K562 (cell line): ENCODE results near the gene PCAT6. TPM values are rescaled to one million over a fixed set of nuclear protein-coding genes. Genes with fewer than 3 reads are reported as not detected.

Experiments used
- CBFA2T3 ChIP-seq: fragments of 450-650 bp; IDR thresholded peaks from 2 replicates; pipeline ENCODE4 v1.6.1; 2017
- CREM ChIP-seq: IDR thresholded peaks from 2 replicates; pipeline ENCODE4 v1.6.1; 2014; ENCODE audit warnings: antibody characterized with exemption, low read depth
- EP300 ChIP-seq: IDR thresholded peaks from 2 replicates; pipeline ENCODE4 v1.6.1; 2012; ENCODE audit warnings: low read length, improper control_type of control experiment
- FOXA3 ChIP-seq, 2 experiments: fragments of 450-650 bp in 1 of 2; sonication (generic) in 1 of 2; formaldehyde crosslinking; IDR thresholded peaks in 1 of 2; conservative IDR thresholded peaks in 1 of 2; 2 replicates each; pipeline versions ENCODE4 v1.4.0 to v1.8.0; 2020 to 2022; ENCODE audit warnings: mild to moderate bottlenecking in 2 of 2, missing genetic modification reagents in 1 of 2
- FOXK1 ChIP-seq: sonication (generic); formaldehyde crosslinking; IDR thresholded peaks from 2 replicates; pipeline ENCODE4 v1.8.0; 2022; ENCODE audit warnings: missing genetic modification reagents, mild to moderate bottlenecking, borderline replicate concordance
- GABPB1 ChIP-seq: sonication (generic); formaldehyde crosslinking; IDR thresholded peaks from 2 replicates; pipeline ENCODE4 v1.8.0; 2022; ENCODE audit warnings: mild to moderate bottlenecking, missing genetic modification reagents
- GMEB1 ChIP-seq: fragments of 250-450 bp; sonication (Bioruptor Pico); IDR thresholded peaks from 2 replicates; pipeline ENCODE4 v1.4.0; 2020; ENCODE audit warnings: mild to moderate bottlenecking
- MAFF ChIP-seq: IDR thresholded peaks from 2 replicates; pipeline ENCODE4 v1.6.1; 2012; ENCODE audit warnings: low read length, improper control_type of control experiment
- MTA3 ChIP-seq: fragments of 450-650 bp; formaldehyde crosslinking; IDR thresholded peaks from 2 replicates; pipeline ENCODE4 v1.6.1; 2017; ENCODE audit warnings: mild to moderate bottlenecking, borderline replicate concordance
- MYC ChIP-seq, 2 experiments: fragments of 250-450 bp in 1 of 2; sonication (Bioruptor Pico) in 1 of 2; IDR thresholded peaks; 2 replicates each; pipeline versions ENCODE4 v1.5.1 to v1.6.1; 2012 to 2021; ENCODE audit warnings: low read depth in 2 of 2, borderline replicate concordance in 1 of 2, improper control_type of control experiment in 1 of 2, low read length in 1 of 2, mild to moderate bottlenecking in 1 of 2, moderate library complexity in 1 of 2
- MYNN ChIP-seq, 2 experiments: sonication (generic); formaldehyde crosslinking in 1 of 2; IDR thresholded peaks; 2 replicates each; pipeline versions ENCODE4 v1.5.0 to v1.6.1; 2016 to 2020; ENCODE audit warnings: antibody characterized with exemption in 1 of 2, missing genetic modification reagents in 1 of 2
- PHB ChIP-seq: fragments of 250-450 bp; sonication (Bioruptor Pico); IDR thresholded peaks from 2 replicates; pipeline ENCODE4 v1.5.0; 2021
- PHF20 ChIP-seq: fragments of 450-650 bp; IDR thresholded peaks from 2 replicates; pipeline ENCODE4 v1.6.1; 2018; ENCODE audit not compliant: partially characterized antibody
- RBFOX2 ChIP-seq: fragments of 200-400 bp; formaldehyde crosslinking; IDR thresholded peaks from 2 replicates; pipeline ENCODE4 v1.6.1; 2017; ENCODE audit warnings: low read depth, mild to moderate bottlenecking, low read length, moderate library complexity
- SAFB ChIP-seq: fragments of 200-400 bp; formaldehyde crosslinking; IDR thresholded peaks from 2 replicates; pipeline ENCODE4 v1.6.1; 2017; ENCODE audit warnings: low read depth, low read length, borderline replicate concordance
- SRSF1 ChIP-seq: fragments of 200-400 bp; formaldehyde crosslinking; IDR thresholded peaks from 2 replicates; pipeline ENCODE4 v1.6.1; 2017; ENCODE audit warnings: mild to moderate bottlenecking, low read depth, low read length, moderate library complexity
- TAF7 ChIP-seq: fragments of 450-650 bp; IDR thresholded peaks from 2 replicates; pipeline ENCODE4 v1.6.1; 2016; ENCODE audit warnings: missing genetic modification characterization, missing compliant biosample characterization
- TGIF2 ChIP-seq: sonication (generic); formaldehyde crosslinking; IDR thresholded peaks from 2 replicates; pipeline ENCODE4 v1.8.1; 2022; ENCODE audit warnings: mild to moderate bottlenecking, missing genetic modification reagents, moderate library complexity
- YBX1 ChIP-seq: fragments of 450-650 bp; IDR thresholded peaks from 2 replicates; pipeline ENCODE4 v1.7.1; 2016; ENCODE audit warnings: mild to moderate bottlenecking
- ZFX ChIP-seq: sonication (generic); formaldehyde crosslinking; IDR thresholded peaks from 2 replicates; pipeline ENCODE4 v1.8.0; 2022; ENCODE audit warnings: mild to moderate bottlenecking, missing genetic modification reagents, moderate library complexity
- ZNF143 ChIP-seq: sonication (generic); formaldehyde crosslinking; IDR thresholded peaks from 2 replicates; pipeline ENCODE4 v1.9.0; 2022; ENCODE audit warnings: mild to moderate bottlenecking, missing genetic modification reagents
- ZNF23 ChIP-seq: fragments of 250-450 bp; sonication (Bioruptor Pico); IDR thresholded peaks from 2 replicates; pipeline ENCODE4 v1.4.0; 2020; ENCODE audit warnings: mild to moderate bottlenecking
- polyA plus RNA-seq, 8 experiments: library from polyadenylated mRNA; depleted of rRNA in 4 of 8; stranded (reverse) in 5 of 8; unstranded in 3 of 8; fragments of >200 nt; fragmentation: Nextera tagmentation in 2 of 8; fragmentation: Illumina TruSeq in 1 of 8; extraction: Ambion mirVana in 2 of 8; extraction: Trizol in 1 of 8; gene quantifications; 2 replicates each; pipeline versions ENCODE4 v1.2.1 to v1.2.3, GENCODE V29; 2011 to 2014; ENCODE audit warnings: inconsistent platforms in 1 of 8, missing spikeins in 1 of 8
- total RNA-seq, 7 experiments: library from RNA; depleted of rRNA in 6 of 7; stranded (reverse); fragments of >200 nt in 6 of 7; fragmentation: Illumina TruSeq in 2 of 7; extraction: Trizol in 2 of 7; gene quantifications; 2 replicates each; pipeline versions ENCODE4 v1.2.1 to v1.2.3, GENCODE V29; 2011 to 2021; ENCODE audit warnings: low replicate concordance in 1 of 7
- TF ChIP-seq, protein P1 (sequence below): fragments of 250-450 bp; sonication (Bioruptor Pico); IDR thresholded peaks from 2 replicates; pipeline ENCODE4 v1.4.0; 2020
- TF ChIP-seq, protein P2 (sequence below): fragments of 450-650 bp; IDR thresholded peaks from 2 replicates; pipeline ENCODE4 v1.6.1; 2016; ENCODE audit warnings: borderline replicate concordance

PCAT6 gene
- total and polyA plus RNA-seq, 9 of the 15 experiments (the other 6 are each of a cell fraction or from before 2014, with no cell fraction given): 0.25 to 2.4 (median 0.54) TPM; not detected in 1

- TF ChIP-seq, protein P1, sequence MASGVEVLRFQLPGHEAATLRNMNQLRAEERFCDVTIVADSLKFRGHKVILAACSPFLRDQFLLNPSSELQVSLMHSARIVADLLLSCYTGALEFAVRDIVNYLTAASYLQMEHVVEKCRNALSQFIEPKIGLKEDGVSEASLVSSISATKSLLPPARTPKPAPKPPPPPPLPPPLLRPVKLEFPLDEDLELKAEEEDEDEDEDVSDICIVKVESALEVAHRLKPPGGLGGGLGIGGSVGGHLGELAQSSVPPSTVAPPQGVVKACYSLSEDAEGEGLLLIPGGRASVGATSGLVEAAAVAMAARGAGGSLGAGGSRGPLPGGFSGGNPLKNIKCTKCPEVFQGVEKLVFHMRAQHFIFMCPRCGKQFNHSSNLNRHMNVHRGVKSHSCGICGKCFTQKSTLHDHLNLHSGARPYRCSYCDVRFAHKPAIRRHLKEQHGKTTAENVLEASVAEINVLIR: peak; percentile 47; the same call in 1 of the 2 replicates
- TF ChIP-seq CBFA2T3: 0 out of 2 replicates have a peak, but pooled peaks have one; percentile 3
- TF ChIP-seq MYC (IDR thresholded peaks at IDR 0.05; ENCODE audit: low read depth, low read length): peak; percentile 80
- no peak for TF ChIP-seq MYC (CRISPR knock-in tag; IDR thresholded peaks at IDR 0.05; ENCODE audit: borderline replicate concordance, low read depth)
- peak; percentile 95 for TF ChIP-seq TGIF2 (CRISPR knock-in tag)
- 0 out of 2 replicates have a peak, but pooled peaks have one; percentile 60 for TF ChIP-seq SRSF1
- TF ChIP-seq FOXK1 (CRISPR knock-in tag): peak; percentile 33; the same call in 1 of the 2 replicates
- TF ChIP-seq FOXA3 (CRISPR knock-in tag; conservative IDR thresholded peaks at IDR 0.05 in 1 of 2, IDR thresholded peaks at IDR 0.05 in 1 of 2): peak in 1 of 2 experiments; percentile 57; a peak in 1 of 4 replicates
- peak; percentile 70 for TF ChIP-seq MTA3
- TF ChIP-seq ZNF143 (CRISPR knock-in tag): 0 out of 2 replicates have a peak, but pooled peaks have one; percentile 23
- no peak for TF ChIP-seq MAFF
- TF ChIP-seq RBFOX2: peak; percentile 92
- peak; percentile 25; the same call in 1 of the 2 replicates for TF ChIP-seq ZFX (CRISPR knock-in tag)
- 0 out of 2 replicates have a peak, but pooled peaks have one; percentile 74 for TF ChIP-seq PHB
- peak; percentile 88 for TF ChIP-seq CREM
- TF ChIP-seq PHF20: peak; percentile 56
- TF ChIP-seq YBX1: no peak
- peak; percentile 83 for TF ChIP-seq SAFB
- peak; percentile 66 for TF ChIP-seq TAF7
- peak; percentile 8; the same call in 1 of the 2 replicates for TF ChIP-seq MYNN (IDR thresholded peaks at IDR 0.05)
- TF ChIP-seq MYNN (CRISPR knock-in tag; IDR thresholded peaks at IDR 0.05): no peak
- peak; percentile 56; the same call in 1 of the 2 replicates for TF ChIP-seq GABPB1 (CRISPR knock-in tag)
- peak; percentile 37; the same call in 1 of the 2 replicates for TF ChIP-seq EP300
- TF ChIP-seq, protein P2, sequence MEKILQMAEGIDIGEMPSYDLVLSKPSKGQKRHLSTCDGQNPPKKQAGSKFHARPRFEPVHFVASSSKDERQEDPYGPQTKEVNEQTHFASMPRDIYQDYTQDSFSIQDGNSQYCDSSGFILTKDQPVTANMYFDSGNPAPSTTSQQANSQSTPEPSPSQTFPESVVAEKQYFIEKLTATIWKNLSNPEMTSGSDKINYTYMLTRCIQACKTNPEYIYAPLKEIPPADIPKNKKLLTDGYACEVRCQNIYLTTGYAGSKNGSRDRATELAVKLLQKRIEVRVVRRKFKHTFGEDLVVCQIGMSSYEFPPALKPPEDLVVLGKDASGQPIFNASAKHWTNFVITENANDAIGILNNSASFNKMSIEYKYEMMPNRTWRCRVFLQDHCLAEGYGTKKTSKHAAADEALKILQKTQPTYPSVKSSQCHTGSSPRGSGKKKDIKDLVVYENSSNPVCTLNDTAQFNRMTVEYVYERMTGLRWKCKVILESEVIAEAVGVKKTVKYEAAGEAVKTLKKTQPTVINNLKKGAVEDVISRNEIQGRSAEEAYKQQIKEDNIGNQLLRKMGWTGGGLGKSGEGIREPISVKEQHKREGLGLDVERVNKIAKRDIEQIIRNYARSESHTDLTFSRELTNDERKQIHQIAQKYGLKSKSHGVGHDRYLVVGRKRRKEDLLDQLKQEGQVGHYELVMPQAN: peak; percentile 64; the same call in 1 of the 2 replicates
- peak; percentile 97 for TF ChIP-seq GMEB1 (CRISPR knock-in tag)
- no peak for TF ChIP-seq ZNF23 (CRISPR knock-in tag)
These were observed 2.6 kb upstream of the PCAT6 start, which contains the start of gene KDM5B (continued) for GRCh38 chr1:202807926-202808757.
